ENCODE measurements around the gene CACNB4.
"Not testable (repeated sequence)": the region's sequence is repeated elsewhere in the genome, so short reads cannot be mapped to it uniquely, and the experiment has no call there.

Gene CACNB4

GRCh38 chr2:151795646-151796240, 303.1 kb downstream of the CACNB4 start:
- in situ Hi-C loops (cut with MboI; ENCODE audit: low sequenced_read_pairs): no loop called here

DNA sequence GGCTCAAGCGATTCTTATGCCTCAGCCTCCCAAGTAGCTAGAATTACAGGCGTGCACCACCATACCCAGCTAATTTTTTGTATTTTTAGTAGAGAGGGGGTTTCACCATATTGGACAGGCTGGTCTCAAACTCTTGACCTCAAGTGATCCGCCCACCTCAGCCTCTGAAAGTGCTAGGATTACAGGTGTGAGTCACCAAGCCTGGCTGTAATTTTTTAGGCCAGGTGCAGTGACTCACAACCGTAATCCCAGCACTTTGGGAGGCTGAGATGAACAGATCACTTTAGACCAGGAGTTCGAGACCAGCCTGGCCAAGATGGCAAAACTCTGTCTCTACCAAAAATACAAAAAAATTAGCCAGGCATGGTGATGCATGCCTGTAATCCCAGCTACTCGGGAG, 304.4 kb downstream of the CACNB4 start:
- in situ Hi-C loops (cut with MboI; ENCODE audit: low sequenced_read_pairs): not testable (repeated sequence)

- in situ Hi-C loops (cut with MboI; ENCODE audit: low sequenced_read_pairs): no loop called here
These were observed 305.7 kb downstream of the CACNB4 start for GRCh38 chr2:151793123-151793522.

- in situ Hi-C loops (cut with MboI; ENCODE audit: low sequenced_read_pairs): no loop called here
These were observed 306.3 kb downstream of the CACNB4 start for GRCh38 chr2:151792589-151792988.

DNA sequence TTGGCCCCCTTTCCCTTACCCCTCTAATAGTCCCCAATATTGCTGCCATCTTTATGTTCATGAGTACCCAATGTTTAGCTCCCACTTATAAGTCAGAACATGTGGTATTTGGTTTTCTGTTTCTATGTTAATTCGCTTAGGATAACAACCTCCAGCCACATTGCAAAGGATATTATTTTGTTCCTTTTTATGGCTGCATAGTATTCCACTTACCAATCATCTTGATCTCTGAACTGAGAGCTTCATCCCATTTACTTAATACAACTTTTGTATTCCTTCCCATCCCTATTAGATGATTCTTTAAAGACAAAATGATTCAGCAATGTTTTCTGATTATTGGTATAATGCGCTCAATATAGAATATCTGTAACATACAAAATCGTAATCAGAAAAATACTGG, 307.3 kb downstream of the CACNB4 start:
- in situ Hi-C loops (cut with MboI; ENCODE audit: low sequenced_read_pairs): no loop called here

- in situ Hi-C loops (cut with MboI; ENCODE audit: low sequenced_read_pairs): no loop called here
These were observed 308.2 kb downstream of the CACNB4 start for GRCh38 chr2:151790689-151791088.

- in situ Hi-C loops (cut with MboI; ENCODE audit: low sequenced_read_pairs): no loop called here
These were observed 309.6 kb downstream of the CACNB4 start for GRCh38 chr2:151789055-151789834.

DNA sequence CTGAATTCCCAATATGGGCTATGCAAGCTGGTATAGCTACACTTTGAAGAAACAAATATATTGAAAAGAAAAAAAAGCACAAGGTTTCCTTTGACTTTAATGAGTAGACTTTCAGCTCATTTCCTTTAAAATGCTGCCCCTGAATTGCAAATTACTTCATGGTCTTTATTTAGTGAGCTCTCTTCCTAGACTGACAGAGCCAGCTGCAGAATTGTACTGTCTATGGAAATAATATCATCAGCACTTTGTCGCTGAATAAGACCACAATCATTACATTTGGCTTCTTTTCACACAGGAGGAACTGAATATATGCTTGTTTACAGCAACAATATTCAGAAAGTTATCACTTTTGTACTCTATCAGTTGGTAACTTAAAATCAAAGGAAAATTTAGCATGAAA, 312.4 kb downstream of the CACNB4 start:
- in situ Hi-C loops (cut with MboI; ENCODE audit: low sequenced_read_pairs): no loop called here

DNA sequence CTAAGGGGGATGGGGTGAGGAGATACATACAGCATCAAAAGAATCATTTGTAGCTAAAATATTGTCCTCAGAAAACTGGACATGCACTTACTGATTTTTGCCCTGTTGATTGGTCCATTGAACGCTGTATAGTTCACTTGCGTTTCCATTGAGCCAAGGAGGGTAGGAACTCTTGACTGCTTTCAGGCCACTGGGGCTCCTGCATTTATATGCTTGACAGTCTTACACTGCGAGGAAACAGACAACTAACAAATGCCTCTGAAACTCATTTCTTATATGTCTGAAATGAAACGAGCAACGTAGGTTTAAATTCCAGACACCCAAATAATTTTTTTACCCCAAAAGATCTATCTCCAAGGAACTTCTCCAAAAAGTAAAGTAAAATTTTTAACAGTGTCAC, 312.8 kb downstream of the CACNB4 start:
- in situ Hi-C loops (cut with MboI; ENCODE audit: low sequenced_read_pairs): no loop called here

- in situ Hi-C loops (cut with MboI; ENCODE audit: low sequenced_read_pairs): no loop called here
These were observed 315.7 kb downstream of the CACNB4 start for GRCh38 chr2:151783133-151783520.

Measured in HL-60/S4 treated with retinoic acid at 250 ng/mL for 4 days and 3 days (cell line).